HG03108 (cell line): ENCODE results near the gene PROCA1.

Experiments
- ATAC-seq: cut with Tn5 transposase; IDR thresholded peaks from one replicate; pipeline ENCODE4 v1.9.1; 2021; ENCODE audit warnings: moderate library complexity; ENCODE audit not compliant: unreplicated experiment

Gene PROCA1

GRCh38 chr17:28710861-28711722 lies 596 bp downstream of the PROCA1 start:
- peak; percentile 64 for ATAC-seq

GRCh38 chr17:28707339-28707720 lies 4.4 kb downstream of the PROCA1 start:
- ATAC-seq = no peak

- no peak for ATAC-seq
These were observed 5.0 kb downstream of the PROCA1 start for GRCh38 chr17:28706471-28707338.

- ATAC-seq = no peak
These were observed 5.9 kb downstream of the PROCA1 start for GRCh38 chr17:28705728-28706334.

GRCh38 chr17:28705074-28705659 lies 6.5 kb downstream of the PROCA1 start:
- ATAC-seq = no peak

- ATAC-seq = no peak
These were observed 7.3 kb downstream of the PROCA1 start for GRCh38 chr17:28704219-28704858.

GRCh38 chr17:28703552-28704218 lies 8.0 kb downstream of the PROCA1 start:
- ATAC-seq = no peak

- ATAC-seq = no peak
These were observed 8.9 kb downstream of the PROCA1 start for GRCh38 chr17:28702752-28703150.

GRCh38 chr17:28702026-28702751 lies 9.5 kb downstream of the PROCA1 start:
- ATAC-seq = no peak

GRCh38 chr17:28700830-28701492 lies 10.7 kb downstream of the PROCA1 start:
- no peak for ATAC-seq

- ATAC-seq = no peak
These were observed 11.4 kb downstream of the PROCA1 start for GRCh38 chr17:28700278-28700677.

GRCh38 chr17:28698253-28698941 lies 13.3 kb downstream of the PROCA1 start:
- ATAC-seq = no peak

GRCh38 chr17:28693869-28694268 lies 17.8 kb downstream of the PROCA1 start:
- no peak for ATAC-seq

GRCh38 chr17:28689011-28689410 lies 22.7 kb downstream of the PROCA1 start:
- ATAC-seq = no peak

GRCh38 chr17:28688481-28688880 lies 23.2 kb downstream of the PROCA1 start:
- ATAC-seq = no peak

- ATAC-seq = no peak
These were observed 25.4 kb downstream of the PROCA1 start for GRCh38 chr17:28686296-28686695.

- no peak for ATAC-seq
These were observed 26.3 kb downstream of the PROCA1 start for GRCh38 chr17:28685366-28685765.

- no peak for ATAC-seq
These were observed 26.7 kb downstream of the PROCA1 start for GRCh38 chr17:28684963-28685362.
